Activated T-helper 1 cell treated with anti-CD3 and anti-CD28 coated beads, Interleukin-2, amount 50 U/mL, for 16 hours (primary cell): ENCODE results near the gene FRMD5.

Source experiments
- DNase-seq, 2 donors: peaks; one replicate each; pipeline ENCODE4 v3.0.0-alpha.2; 2020; ENCODE audit warnings: low read depth in 1 of 2, low spot score in 1 of 2

The FRMD5 gene

GRCh38 chr15:43931119-43931518 is 264.0 kb downstream of the FRMD5 start:
- DNase-seq: no peak

DNA sequence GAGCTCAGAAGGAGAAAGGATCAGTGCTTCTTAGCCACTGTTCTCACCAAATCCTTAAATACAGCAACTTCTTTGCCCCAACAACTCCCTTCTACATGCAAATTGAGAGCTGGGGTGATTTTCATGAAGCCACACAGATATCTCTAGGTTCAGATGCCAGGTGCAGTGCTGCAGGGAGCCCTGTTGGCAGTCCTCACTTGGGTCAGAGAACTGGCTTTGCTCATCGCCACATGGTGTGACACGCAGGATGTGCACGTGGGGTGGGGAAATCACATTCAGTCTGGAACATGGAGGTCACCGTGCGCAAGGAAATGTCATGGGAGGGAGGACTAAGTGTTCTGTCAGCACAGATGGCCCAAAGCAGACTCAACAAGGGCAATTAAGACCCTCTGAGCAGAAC is 264.5 kb downstream of the FRMD5 start:
- DNase-seq: no peak

- DNase-seq: no peak
Measured at GRCh38 chr15:43930079-43930478, 265.0 kb downstream of the FRMD5 start.

DNA sequence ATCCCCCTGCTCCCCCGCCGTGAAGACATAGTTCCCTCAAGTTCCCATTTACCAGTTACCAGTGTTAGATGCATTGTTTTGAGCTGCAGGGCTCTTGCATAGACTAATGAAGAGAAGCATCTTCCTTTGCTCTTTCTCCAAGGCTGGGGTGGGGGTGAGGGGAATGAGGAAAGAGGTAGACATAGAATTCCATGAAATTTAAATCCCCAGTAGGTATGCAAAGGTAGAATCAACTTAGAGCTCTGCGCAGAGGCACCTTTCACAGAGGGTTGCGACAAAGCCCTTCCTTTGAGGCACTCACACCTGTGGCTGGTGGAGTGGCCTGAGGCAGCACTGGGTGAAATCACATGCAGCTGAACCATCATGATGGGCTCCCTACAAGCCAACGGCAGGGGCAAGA is 266.9 kb downstream of the FRMD5 start:
- DNase-seq: no peak

- no peak for DNase-seq
Measured at GRCh38 chr15:43927203-43927602, 267.9 kb downstream of the FRMD5 start.

DNA sequence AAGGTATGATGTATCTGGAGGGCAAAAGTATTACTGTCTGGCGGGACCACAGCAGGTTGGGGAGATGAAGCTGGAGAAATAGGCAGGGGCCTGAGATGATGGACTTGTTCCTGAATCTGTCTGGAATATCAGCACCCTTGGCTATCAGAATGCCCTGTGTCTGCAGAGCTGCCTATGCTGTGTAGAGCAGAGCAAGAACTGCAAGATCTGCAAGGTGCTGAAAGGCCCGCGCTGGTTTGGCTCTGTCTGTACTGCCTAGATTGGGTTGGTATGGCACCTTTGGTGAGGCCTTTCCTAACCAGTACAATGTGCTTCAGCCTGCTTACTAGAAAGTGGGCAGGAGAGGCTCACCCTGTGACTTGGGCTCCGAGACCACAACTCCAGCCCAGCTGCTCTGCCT is 271.5 kb downstream of the FRMD5 start:
- DNase-seq: no peak

DNA sequence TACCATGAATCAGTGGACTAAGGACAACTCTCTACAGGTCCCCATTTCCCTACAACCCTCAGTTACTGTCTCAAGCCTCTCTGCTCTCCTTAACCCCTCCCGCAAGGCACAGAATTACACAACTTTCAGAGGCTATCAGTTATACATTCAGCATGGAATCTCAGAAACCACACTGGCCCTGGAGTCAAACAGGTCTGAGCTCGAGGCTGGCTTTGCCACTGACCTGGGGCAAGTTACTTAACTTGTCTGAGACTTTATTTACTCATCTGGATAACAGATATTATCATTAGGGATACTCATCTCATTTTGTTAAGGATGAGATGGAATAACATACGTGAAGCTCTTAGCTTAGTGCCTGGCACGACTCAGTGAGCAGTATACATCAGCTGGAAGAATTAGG is 273.1 kb downstream of the FRMD5 start:
- DNase-seq: no peak

GRCh38 chr15:43920815-43921214 is 274.3 kb downstream of the FRMD5 start:
- DNase-seq: no peak

DNA sequence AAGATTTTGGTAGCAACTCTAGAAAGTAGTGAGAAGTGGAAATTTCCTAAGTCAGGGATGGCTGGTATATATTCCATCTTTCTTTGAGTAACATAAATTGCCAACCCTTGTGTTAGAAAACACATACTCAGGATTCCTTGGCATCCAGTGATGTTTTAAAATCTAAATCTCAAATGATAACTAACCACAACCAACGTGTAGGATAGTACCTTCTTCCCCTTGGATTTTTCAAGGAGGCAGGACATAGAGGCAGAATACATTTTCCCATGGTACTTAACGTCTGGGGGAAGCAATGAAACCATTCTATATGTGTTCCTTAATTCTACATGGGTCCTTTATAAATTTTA is 274.8 kb downstream of the FRMD5 start:
- DNase-seq: no peak

DNA sequence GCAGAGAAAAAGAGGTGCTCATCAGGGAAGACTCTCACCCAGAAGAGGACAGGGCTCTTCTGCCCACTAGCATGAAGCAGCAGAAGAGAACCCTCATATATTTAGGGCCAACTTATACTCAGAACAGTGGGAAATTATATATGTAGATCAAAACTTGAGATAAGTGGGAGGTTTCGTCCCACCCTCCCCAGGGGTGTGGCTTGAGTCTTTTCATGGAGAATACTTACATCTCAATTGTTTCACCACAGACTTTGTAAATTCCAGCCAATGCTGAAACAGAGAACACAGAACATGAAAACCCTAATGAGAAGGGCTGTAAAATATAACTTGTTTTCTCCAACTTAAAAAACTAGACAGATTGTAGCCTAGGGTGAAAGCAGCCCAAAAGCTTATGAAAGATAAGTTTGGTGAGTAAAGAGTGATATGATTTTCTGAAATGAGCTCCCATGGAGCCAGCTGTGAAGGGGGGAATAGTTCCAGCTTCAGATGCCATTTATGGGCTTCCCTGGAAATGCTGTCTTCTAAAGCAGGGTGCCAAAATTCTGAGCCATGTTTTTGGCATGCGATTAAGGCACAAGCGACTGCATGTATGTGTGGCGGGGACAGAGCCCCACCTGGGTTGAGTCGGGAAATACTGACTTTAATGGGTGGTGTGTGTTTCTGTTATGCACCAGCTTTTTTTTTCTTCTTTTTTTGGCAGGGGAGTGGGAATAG is 275.4 kb downstream of the FRMD5 start:
- DNase-seq: no peak

- DNase-seq: no peak
Measured at GRCh38 chr15:43918717-43919116, 276.4 kb downstream of the FRMD5 start.

- no peak for DNase-seq
Measured at GRCh38 chr15:43916326-43916660, 278.8 kb downstream of the FRMD5 start.

DNA sequence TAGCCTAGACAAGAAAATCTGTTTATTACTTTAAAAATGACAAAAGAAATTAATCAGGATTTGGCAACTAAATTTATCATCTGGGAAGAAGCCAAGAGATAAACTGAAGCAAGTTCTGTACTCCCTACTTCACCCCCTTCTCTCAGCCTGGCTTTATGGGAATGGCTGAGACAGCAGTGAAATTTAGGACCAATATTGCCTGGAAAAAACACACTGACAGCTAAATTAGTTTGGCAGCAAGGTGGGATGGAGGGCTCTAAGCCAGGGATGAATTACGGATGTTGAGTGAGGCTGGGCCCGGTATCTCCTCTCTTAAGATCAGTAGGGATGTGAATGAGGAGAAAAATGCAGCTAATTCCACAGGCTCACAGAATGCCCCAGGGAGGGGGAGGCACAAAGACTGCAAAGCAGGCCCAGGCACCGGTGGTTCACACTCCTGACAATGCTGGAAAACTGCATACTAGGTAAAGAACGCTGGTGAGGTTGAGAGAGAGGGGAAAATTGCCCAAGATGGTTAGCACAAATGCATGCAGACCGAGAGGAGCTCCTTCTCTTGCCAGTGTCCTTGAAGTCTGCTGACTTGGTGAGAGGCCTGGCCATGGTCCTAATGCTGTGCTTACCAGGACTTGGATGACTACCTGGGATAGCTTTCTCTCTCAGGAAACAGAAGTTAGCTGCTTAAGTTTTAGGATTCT is 279.3 kb downstream of the FRMD5 start:
- DNase-seq: no peak

DNA sequence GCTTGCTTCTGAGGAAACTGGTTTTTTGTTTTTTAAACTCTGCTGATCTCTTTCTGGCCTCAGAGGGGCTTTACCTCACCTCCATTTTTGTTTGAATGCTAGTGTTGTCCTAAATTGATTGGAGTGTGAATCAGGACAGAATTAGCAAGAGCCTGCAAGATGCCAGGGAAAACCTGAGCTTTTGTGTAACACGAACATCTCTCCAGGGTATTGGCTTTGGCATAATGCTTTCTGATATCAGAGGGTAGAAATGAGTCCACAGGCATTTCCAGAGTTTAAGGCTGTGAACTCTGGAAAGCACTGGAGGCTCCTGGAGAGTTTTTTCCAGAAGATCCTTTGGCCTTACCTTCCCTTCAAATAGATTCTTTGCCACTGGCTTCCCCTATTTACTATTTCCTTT is 281.1 kb downstream of the FRMD5 start:
- no peak for DNase-seq

DNA sequence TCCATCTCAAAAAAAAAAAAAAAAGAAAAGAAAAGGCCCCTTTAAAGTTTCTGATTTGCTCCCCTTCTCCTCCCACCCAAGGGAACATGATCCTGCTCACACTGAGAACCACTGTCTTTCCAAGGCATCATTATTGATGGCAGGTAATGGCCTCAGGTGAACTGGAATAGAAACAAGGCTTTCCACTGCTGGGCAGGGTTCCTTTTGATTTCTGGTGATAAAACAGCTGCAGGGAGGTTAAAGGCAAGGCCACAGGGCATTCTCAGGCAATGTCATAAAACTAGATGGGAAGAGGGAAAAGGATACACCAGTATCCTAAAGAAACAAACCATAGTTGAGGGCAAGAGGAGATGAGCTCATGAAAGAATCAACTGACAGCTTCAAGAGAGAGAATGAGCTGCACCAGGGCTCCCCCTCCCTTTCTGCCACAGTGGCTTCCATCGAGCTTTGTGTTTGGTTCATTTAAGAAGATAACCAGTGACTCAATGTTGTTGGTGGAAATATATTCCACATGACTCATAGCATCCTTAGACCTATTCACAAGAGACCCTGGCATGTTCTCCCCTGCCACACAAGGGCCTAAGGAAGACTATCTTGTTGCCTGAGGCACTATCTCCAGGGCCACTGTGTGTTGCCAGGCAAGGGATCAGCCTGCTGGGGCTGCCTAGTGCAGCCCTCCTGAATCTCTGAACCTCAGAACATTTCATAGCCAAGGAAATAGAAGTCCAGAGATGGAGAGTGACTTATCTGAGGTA is 281.9 kb downstream of the FRMD5 start:
- no peak for DNase-seq

DNA sequence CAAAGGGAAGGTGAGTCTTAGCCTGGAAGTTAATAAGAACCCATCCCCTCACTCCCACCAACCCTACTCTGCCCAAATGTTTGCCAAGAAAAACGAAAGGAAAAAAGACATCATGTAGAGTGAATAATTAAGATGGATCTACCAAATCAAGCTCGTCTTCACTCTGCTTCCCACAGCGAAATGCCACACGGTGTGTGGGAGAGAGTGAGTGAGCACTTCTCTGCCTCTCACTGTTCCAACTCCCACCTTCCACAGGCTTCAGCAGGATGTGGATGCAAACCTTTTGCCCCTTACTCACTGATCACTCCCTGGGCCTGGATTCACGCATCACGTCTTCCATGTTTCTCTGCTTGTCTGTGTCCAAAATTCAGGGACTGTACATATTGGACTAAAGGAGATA is 282.9 kb downstream of the FRMD5 start:
- no peak for DNase-seq

DNA sequence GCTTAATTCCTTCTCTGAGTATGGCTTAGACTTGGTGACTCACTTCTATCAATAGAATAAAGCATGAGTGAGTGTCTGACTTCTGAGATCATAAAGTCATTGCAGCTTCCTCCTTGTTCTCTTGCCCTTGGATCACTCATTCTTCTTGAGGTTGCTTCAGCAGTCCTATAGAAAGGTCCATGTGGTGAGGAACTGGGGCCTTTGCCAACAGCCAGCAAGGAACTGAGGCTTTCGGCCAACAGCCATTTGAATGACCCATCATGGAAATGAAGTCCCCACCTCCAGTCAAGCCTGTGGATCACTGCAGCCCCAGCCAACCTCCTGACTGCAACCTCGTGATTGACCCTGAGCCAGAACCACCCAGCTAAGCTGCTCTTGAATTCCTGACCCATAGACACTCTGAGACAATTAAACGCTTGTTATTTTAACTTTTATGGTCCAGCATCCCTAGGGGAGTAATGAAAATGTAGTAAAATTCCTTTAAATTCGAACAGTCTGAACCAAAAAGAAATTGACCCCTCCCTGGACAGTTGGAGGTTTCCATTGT is 283.8 kb downstream of the FRMD5 start:
- DNase-seq: no peak

- no peak for DNase-seq
Measured at GRCh38 chr15:43908516-43909050, 286.5 kb downstream of the FRMD5 start.

DNA sequence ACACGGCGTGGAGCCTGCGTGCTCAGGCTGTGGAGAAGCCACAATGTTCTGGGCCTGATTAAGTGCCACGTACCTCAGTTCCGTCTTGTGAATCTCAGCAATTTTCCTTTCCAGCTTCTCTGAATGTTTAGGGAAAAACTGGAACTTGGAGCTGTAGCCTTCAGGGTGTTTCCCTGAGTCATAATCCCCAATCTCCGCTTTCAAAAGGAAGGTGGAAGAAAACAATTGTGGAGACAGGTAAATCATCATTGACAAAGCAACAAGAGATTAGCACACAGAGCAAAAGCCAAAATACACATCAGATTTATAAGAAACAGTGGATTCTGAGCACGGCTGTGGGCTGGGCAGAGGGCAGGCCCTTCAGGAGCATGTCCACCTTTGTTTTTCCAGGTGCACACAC is 289.3 kb downstream of the FRMD5 start:
- DNase-seq: no peak

DNA sequence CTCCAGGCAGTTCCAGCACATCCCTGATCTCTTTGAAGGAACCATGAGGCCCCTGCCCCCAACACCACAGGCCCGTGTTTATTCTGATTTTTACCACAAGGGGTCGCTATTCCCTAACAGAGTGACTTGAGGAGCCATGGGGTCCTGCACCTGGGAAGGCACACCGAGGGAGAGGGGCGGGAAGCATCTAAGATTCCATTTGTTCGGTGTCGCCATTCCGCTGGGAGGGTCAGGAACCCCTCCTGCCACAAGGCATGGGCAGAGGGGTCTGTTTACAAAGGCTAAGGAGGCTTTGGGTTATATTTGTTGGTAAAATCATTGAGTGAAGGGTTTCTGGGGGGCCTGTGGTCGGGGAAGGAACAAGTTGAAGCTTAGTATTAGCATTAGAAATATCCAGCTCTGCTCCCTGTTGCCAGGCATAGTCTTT is 291.2 kb downstream of the FRMD5 start:
- DNase-seq: peak in 1 of 2 donors; percentile 21

DNA sequence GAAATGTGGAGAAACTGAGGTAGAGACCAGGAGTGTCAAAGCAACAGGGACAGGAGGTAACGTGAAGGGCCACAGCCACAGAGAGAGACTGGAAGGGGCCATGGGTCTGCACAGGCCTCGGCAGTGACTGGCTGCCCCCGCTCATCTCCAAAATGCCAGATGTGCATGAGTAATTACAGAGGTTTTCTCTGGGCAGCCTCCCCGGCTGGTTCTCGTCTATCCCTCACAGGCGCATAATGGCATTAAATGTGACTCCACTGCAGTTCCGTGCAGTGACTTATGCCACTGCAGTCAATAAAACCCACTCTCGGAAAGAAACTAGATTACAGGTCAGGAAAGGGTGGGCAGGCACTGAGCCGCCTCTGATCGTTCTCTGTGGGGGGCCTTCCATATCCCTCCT is 293.6 kb downstream of the FRMD5 start:
- no peak for DNase-seq

GRCh38 chr15:43900996-43901395 is 294.1 kb downstream of the FRMD5 start:
- no peak for DNase-seq
